ENCODE data around the gene CHCHD5.
A peak's percentile ranks its signal among the peaks of the same experiment; 100 is the strongest.
"Not testable (repeated sequence)": the region's sequence is repeated elsewhere in the genome, so short reads cannot be mapped to it uniquely, and the experiment has no call there.

The CHCHD5 gene, protein sequence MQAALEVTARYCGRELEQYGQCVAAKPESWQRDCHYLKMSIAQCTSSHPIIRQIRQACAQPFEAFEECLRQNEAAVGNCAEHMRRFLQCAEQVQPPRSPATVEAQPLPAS

DNA sequence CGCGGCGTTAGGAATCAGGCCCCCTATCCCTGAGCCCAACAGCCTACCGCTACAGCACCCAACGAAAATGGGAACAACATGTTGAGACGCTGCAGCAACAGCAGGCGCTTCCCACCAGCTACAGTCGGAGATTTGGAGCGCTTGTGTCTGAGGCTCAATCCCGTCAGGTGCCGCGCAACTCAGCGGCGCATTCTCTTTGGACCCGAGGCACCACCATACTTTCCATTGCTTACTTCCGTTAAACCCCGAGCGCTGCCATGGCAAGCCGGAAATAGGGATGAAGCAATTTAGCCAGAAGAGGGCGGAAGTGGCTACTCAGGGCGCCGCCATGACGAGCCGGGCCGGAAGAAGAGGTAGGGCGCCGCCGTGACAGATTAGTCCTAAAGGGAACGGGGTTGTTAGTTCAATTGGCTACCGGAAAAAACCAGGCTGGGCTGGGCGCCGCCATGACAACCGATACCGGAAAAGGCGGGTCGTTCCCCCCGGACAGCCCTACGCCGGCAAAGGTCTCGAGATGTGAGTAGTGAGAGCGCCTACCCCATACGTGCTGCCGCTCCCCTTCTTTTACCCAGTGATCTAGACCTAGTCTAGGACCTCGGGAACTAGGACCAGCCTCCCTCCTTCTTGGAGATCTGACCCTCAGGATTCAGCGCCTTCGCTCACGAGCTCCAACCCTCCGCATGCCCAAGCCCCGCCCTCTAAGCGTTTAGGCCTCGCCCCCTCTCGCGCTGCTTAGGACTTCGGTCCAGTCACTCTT lies at the start of gene CHCHD5:
CHCHD5 (plus strand) TSS at position 476 of the 757 bp plus-strand sequence; CDS start at position 515, 39 bp downstream.
- peak; percentile 95 to 96 for DNase-seq

DNA sequence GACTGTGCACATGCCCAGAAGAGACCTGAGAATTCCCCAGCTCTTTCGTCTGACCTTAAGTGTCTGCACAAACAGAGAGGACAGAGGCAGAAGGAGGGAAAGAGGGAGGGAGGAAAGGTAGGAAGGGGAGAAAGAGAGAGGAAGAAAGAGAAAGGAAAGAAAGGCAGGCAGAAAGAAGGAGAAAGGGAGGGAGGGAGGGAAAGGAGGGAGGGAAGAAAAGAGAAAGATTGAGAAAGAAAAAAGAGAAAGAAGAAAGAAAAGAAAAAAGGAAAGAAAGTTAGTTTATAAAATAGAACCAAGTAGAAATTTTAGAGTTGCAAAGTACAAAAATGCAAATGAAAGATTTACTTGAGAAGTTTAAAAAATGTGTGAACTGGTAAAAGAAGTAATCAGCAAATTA lies 49.6 kb upstream of the CHCHD5 start:
- no peak for DNase-seq

DNA sequence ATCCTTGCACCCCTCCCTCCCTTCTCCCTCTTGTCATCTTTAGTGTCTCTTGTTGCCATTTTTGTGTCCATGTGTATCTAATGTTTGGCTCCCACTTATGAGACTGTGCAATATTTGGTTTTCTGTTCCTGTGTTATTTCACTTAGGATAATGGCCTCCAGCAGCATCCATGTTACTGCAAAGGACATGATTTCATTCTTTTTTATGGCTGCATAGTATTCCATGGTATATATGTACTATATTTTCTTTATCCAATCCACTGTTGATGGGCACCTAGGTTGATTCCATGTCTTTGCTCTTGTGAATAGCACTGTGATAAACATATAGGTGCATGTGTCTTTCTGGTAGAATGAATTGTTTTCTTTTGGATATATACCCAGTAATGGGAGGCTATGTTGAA lies 47.7 kb upstream of the CHCHD5 start:
- not testable (repeated sequence) for DNase-seq

DNA sequence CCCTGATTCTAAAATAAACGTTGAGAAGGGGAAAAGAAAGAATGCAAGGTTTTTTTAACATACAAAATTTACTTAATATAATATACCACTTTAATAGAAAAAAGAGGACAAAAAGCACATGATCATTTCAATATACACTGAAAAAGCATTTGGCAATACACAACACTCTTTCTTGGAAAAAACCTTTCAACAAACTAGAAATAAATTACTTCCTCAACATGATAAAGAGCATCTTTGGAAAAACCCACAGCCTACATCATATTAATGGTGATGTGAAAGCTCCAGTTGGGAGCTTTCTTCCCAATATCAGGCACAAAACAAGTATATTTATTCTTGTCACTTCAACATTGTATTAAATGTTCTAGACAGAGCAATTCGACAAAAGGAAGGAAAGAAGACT lies 45.1 kb upstream of the CHCHD5 start:
- no peak for DNase-seq

DNA sequence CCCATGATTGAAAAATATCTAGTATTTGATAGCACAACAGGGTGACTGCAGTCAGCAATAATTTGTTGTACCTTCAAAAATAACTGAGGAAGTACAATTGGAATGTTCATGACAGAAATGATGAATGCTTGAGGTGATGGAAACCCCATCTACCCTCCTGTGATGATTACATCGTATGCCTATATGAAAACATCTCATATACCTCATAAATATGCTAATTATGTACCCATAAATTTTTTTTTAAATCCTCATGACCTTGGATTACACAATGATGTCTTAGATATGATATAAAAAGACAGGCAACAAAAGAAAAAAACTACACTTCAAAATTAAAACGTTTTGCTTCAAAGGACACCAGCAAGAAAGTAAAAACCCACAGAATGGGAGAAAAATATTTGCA lies 43.5 kb upstream of the CHCHD5 start:
- no peak for DNase-seq

DNA sequence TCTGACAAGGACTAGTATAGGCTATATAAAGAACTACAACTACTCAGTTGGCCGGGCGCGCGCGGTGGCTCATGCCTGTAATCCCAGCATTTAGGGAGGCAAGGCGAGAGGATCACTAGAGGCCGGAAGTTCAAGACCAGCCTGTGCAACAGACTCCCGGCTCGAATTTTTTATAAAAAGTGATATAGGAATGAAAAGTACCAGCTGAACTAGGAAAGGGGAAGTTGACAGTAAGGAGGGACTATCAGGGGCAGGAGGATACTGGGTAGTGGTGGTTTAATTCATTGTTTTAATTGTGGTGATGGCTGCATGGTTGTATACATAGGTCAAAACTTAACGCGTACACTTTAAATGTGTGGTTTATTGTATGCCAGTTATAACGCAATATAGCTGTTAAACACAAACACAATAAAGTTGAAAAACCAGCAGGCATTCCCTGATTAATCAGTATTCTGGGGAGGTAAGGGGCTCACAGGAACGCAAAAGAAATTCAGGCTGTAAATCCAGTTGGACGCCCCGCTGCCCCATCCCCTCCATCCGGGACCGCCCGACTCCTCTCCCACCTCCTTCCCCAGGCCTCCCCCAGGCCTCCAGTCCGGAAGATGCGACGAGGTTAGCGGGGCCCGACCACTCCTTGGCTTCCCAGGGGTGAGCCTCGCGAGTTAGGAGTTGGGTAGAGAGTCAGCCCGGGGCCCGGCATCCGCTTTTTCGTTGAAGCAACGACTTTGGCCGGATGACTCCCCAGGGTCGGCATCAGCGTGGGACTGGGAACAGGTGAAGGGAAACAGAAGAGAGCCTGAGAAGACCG lies 42.9 kb upstream of the CHCHD5 start:
- DNase-seq, result peak in 1 of 2 donors; percentile 55

DNA sequence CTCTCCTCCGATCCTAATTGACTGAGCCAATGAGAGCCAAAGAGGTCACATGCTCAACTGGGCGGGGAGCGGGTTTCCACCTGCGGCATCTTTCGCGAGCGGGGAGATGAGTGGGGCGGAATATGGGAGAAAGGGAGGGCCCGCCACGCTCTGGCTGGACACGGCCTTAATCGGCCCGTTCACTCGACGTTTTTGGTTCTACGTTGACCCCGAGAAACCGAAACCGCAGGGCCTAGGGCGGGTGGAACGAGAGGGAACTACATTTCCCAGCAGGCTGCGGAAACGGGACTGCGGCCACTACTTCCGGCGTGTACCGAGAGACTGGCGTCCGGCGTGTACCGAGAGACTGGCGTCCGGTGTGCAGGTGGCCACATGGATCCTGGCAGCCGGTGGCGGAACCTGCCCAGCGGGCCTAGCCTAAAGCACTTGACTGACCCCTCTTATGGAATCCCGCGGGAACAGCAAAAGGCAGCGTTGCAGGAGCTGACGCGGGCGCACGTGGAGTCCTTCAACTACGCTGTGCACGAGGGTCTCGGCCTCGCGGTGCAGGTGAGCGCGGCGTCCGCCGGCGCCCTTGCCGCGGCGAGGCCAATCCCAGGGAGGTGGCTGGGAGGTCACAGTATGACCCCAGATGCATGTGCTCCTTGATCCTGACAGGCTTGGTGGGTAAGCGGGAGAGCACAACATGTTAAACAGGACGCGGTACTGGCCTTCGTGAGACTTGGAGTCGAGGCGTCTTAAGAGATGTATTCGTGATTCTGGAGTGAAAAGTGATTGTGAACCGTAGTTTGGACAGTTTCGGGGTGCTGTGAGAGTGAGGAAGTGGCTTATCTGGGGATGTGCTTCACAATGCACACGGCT lies 42.1 kb upstream of the CHCHD5 start, which contains the start of gene POLR1B:
POLR1B (plus strand) TSS at position 343 of the 861 bp plus-strand sequence; CDS start at position 373, 30 bp downstream.
- peak; percentile 63 to 79 for DNase-seq

DNA sequence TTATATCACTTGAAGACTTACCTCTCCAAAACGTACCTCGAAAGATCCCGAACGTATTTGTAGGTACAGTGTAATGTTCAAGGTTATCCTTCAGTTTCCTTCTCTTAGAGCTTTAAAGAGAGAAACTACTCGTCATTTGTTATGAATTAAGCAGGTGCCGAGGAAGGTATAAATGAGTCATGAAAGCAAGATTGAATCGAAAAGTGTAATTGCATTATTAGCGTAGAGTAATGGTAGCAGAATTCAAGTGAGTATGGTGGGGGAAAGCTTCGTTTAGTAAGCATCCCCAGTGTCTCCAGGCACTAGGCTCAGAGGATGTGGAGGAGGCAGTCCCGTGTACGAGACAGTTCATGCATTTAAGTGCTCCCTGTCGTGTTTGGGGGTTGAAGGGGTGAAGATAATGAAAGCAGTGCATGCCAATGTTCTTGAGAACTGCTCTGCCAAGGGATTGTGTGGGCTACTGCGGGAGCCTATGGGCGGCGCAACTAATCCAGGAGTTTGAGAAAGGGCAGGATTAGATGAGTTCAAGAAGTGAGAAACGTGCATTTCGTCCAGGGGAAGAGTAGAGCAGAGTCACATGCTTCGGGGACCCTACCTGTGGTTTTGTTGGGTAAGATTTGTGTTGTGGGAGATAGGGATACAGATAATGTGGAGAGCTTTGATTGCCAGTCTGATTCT lies 41.3 kb upstream of the CHCHD5 start:
- DNase-seq, result peak in 1 of 2 donors; percentile 7

DNA sequence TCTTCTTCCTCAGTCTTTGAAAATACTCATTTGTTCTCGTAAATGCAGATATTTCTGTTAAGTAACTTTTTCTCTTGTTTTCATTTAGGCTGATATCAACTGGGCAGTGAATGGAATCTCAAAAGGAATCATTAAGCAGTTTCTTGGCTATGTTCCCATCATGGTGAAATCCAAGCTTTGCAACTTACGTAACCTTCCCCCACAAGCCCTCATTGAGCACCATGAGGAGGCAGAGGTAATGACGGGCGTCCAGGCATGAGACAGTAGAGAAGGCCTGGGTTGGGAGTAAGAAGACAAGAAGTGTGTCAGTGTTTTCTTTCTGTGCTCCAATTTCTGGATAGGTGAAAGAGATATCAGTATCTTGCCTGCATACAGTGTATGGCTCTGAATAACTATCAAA lies 37.1 kb upstream of the CHCHD5 start:
- no peak for DNase-seq

DNA sequence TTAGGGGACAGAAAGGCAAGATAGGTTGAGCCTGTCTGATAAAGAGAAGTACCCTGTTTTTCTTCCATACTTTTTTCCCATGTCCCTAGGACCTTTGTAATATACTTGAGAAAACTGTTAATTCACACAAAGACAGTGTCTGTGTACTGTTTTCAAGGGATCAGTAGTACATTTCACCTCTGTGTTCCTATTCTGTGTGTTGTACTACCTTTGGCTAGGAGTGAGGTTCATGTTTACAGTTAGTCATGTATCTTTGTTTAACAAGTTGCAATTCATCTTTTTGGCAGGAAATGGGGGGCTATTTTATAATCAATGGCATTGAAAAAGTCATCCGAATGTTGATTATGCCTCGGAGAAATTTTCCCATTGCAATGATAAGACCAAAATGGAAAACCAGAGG lies 35.4 kb upstream of the CHCHD5 start:
- no peak for DNase-seq

DNA sequence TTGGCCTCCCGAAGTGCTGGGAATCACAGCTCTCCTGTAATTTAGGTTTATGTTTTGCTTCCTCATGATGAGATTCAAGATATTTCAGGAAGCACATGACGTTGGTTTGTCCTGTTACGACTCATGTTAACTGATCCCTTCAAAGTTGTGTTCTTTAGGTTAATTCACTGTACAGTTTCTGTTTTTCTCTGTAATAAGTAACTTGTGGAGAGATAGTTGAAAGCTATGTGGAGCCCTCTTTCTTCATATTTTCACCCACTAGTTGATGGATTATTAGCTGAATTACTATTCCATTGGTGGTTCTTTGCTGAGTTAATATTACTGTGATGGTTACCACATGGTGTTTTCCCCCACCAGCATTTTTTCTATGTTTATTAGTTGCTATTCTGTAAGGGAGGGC lies 18.3 kb upstream of the CHCHD5 start:
- no peak for DNase-seq

DNA sequence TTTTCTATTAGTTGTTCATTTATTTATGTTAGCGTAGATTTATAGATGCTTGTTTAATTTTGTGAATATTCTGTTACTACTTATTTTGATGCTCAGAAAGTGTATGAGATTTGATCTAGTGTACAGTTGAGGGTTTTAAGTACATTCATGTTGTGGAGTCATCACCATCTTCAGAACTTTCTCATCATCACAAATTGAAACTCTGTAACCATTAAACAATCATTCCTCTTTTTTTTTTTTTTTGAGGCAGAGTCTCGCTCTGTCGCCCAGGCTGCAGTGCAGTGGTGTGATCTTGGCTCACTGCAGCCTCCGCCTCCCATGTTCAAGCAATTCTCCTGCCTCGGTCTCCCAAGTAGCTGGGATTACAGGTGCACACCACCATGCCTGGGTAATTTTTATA lies 17.9 kb upstream of the CHCHD5 start:
- not testable (repeated sequence) for DNase-seq

DNA sequence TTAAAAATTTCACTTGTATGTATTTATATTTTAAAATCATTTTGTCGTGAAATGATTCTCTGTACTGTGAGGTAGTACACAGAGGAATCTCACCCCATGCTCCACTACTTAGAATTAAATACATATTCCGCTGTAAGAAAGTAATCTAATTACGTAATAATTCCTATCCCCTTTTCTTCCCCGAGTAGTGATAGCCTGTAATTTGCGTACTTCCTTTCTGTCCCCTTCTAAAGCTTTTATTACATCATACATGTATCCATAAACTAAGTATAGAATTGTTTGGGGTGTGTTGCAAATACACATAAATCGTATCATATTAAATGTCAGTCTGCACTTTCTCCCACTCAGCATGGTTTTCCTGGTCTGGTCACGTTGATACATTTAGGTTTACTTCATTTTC lies 12.4 kb upstream of the CHCHD5 start:
- no peak for DNase-seq

DNA sequence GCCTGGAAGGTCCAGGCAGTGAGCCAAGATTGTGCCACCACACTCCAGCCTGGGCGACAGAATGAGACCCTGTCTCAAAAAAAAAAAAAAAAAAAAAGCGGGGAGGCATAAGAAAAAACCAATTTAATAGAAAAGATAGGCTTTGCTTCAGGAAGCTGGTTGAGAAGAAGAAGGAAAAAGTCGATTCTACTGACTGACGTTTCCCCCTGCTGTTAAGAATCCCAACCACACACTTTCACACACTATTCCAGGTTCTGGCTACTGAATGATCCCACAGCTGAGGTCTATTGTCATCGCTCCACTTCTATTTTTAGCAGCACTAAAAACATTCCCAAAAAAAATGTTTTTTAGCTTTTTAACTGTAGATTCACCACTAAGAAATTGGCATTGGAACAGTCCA lies 6.7 kb upstream of the CHCHD5 start:
- no peak for DNase-seq

DNA sequence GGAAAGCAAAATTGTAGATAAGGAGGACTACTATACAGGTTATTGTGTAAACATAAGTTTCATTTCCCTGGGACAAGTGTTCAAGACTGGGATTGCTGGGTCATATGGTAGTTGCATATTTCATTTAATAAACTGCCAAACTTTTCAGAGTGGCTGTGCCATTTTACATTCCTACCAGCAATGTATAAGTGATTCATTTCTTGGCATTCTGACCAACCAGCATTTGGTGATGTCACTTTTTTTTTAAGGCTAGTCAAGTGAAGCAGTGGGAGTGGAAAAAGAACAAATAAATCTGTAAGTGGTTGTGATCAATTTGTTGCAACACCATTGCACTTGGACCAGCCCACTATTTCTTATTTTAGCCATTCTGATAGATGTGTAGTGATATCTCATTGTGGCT lies 5.2 kb upstream of the CHCHD5 start:
- DNase-seq, result no peak

DNA sequence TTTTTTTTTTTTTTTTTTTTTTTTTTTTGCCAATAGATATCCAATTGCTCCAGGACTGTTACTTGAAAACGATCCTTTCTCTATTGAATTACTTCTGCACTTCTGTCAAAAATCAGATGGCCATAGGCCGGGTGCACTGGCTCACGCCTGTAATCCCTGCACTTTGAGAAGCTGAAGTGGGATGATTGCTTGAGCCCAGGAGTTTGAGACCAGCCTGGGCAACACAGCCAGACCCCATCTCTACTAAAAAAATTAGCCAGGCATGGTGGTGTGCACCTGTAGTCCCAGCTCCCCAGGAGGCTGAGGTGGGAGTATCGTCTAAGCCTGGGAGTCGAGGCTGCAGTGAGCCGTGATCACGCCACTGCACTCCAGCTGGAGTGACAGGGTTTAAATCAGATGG lies 4.3 kb upstream of the CHCHD5 start:
- no peak for DNase-seq

DNA sequence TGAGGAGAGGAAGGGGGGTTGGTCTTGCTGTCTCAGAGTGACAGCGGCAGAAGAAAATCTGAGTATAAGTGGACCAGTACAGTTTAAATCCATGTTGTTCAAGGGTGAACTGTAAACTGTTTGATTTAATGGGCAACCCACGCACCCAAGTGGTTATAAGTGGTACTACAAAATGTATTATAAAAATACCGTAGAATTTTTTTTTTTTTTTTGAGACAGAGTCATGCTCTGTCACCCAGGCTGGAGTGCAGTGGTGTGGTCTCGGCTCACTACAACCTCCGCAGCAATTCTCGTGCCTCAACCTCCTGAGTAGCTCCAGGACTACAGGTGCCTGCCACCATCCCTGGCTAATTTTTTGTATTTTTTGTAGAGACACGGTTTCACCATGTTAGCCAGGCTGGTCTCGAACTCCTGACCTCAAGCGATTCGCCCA lies 2.1 kb upstream of the CHCHD5 start:
- peak; percentile 24 to 80 for DNase-seq

DNA sequence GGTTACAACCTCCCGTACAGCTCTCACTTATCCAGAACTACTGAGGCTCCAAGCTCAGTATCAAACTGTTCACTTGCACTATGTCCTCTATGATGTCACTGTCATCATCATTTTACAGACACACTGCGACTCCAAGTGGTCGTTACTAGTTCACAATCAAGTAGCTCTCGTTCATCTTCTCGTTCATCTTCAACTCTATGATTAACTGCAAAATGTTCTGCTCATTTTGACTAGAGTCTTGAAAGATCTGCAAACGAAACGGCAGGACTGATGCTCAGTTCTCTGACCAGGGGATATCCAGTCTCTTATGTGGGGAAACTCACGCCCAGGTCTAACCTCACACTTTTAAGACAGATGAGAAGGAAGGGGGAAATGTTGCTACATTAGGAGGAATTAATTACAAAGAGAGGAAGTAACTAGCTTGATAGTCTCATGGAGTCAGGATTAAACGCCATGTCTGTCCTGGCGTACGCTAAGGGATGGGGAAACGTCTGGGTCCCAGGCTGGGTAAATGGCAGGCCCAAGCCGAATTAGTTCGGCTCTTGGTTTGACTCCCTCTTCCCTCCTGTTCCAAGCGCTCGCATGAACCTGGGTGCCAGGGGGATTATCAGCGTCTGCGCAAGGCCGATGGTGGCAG lies 794 bp upstream of the CHCHD5 start:
- peak in 1 of 2 donors; percentile 23 for DNase-seq

DNA sequence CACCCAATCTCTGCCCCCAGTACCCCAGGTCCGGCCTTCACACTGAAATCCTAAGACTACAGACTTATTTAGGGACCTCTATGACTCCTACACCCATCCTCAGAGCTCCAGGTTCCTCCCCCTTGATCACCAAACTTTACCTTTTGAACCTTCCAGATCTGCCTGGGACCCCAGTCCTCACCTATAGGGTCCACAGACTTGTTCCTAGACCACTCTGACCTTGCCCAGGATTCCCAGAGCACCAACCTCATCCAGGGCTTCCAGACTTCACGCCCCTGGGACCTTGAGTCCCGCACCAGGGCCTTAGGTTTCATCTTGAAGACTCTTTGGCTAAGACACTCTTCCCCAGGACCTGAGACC lies 462 bp downstream of the CHCHD5 start:
- DNase-seq, result no peak

DNA sequence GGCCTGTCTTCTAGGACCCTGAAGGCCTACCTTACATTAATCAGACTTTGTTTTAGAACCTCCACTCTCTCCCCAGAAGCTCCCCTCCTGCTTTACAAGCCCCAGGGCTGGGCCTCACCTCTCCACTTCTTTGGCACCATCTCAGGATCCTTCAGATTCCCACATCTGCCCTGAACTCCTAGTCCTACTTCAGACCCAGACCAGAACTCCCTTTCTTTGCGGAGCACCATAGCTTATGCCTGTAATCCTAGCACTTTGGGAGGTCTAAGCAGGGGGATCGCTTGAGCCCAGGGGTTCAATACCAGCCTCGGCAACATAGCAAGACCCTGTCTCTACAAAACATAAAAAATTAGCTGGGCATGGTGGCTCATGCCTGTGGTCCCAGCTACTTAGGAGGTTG lies 991 bp downstream of the CHCHD5 start:
- DNase-seq, result no peak

DNA sequence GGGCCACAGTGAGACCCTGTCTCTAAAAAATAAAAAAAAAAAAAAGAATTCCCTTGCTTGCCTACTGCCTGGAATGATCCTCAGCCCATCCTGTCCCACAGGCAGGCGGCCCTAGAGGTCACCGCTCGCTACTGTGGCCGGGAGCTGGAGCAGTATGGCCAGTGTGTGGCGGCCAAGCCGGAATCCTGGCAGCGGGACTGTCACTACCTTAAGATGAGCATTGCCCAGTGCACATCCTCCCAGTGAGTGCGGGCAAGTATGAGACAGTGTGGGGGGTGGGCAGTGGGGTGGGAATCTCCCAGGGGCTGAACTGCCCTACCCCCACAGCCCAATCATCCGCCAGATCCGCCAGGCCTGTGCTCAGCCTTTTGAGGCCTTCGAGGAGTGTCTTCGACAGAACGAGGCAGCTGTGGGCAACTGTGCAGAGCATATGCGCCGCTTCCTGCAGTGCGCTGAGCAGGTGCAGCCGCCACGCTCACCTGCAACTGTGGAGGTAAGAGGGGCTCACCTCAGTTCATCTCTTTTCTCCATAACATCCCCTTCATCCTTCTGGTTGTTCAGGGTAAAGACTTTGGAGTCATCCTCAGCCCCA lies 1.6 kb downstream of the CHCHD5 start:
- DNase-seq, result no peak
